Endothelial cell of umbilical vein (primary cell): ENCODE results near the gene RHOBTB1.

ENCODE experiments used
- CTCF ChIP-seq, 2 donors: IDR thresholded peaks; 1 replicate in 1 of 2; 2 replicates in 1 of 2; pipeline ENCODE4 v1.5.1; 2011; ENCODE audit warnings: low read length in 2 of 2, mild to moderate bottlenecking in 2 of 2, moderate library complexity in 2 of 2, control low read depth in 1 of 2, inconsistent platforms in 1 of 2, low read depth in 1 of 2; ENCODE audit not compliant: insufficient read depth in 1 of 2; ENCODE audit errors: extremely low read depth in 1 of 2
- POLR2A ChIP-seq: IDR thresholded peaks from 2 replicates; pipeline ENCODE4 v1.6.1; 2012; ENCODE audit warnings: low read depth, mild to moderate bottlenecking, control low read depth, low read length

GRCh38 chr10:60871215-60871614, 72.8 kb downstream of the RHOBTB1 start:
- TF ChIP-seq POLR2A, result no peak
- TF ChIP-seq CTCF (IDR thresholded peaks at IDR 0.05; ENCODE audit: extremely low read depth in 1 of 2, insufficient read depth in 1 of 2, low read depth in 1 of 2, low read length in 2 of 2), result no peak
